ENCODE data around the gene AQP5. TPM values are rescaled to one million over a fixed set of nuclear protein-coding genes. Genes with fewer than 3 reads are reported as not detected.

AQP5 gene
- total and polyA plus RNA-seq, 2 of the 8 experiments (the other 6 are each of a cell fraction or from before 2014, with no cell fraction given) = 2.5 to 3.2 TPM

DNA sequence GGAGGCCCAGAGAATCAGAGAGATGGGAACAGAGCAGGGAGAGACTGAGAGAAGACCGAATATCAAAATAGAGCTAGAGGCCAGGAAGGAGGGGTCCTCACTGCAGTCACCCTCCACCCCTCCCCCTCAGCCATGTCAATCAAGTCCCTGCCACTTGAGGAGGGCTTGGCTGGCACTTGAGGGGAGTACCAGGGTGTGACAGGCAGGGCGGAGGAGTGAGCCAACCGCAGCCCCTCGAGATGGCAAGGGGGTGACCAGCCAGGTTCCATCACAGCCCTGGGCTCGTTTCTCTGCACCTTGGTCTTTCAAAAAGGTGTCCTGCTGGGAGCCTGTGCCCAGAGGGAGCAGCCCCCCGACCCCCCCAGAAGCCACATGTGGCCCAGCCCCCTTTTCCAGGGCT lies 4.2 kb downstream of the AQP5 start:
- Histone ChIP-seq H2AK5ac (ENCODE audit: low read depth, low read length) (no peak overlapping the region; the same call in 1 of the 2 replicates), H3K9me3 (ENCODE audit: insufficient read depth in 2 of 2, low read depth in 1 of 2, low read length in 1 of 2) (no peaks in the 10 kb centered on the region), H3K23me2 (ENCODE audit: low read depth, low read length) (peaks cover 6% of the 10 kb centered on the region; the same call in 1 of the 2 replicates), H3K27me3 (replicated peaks in 1 of 4; ENCODE audit: control insufficient read depth in 3 of 4, extremely low read depth in 1 of 4, insufficient read depth in 3 of 4, low read length in 3 of 4) (peaks cover 4 to 51% (median 31%) of the 10 kb centered on the region in 4 experiments), H2BK15ac (ENCODE audit: low read length) (no peak overlapping the region), H3K23ac (ENCODE audit: insufficient read length) (no peak overlapping the region), H3K27ac (ENCODE audit: low read depth, low read length) (no peak overlapping the region), H4K5ac (ENCODE audit: insufficient read length, low read depth, low read length) (no peak overlapping the region), H3K9ac (replicated peaks in 1 of 4; ENCODE audit: extremely low read depth in 1 of 4, low read depth in 3 of 4, low read length in 3 of 4) (no peak overlapping the region), H2BK12ac (ENCODE audit: low read depth, low read length) (no peak overlapping the region), H4K20me1 (replicated peaks in 1 of 2; ENCODE audit: control insufficient read depth in 1 of 2, insufficient read depth in 2 of 2, low read length in 2 of 2) (no peaks in the 10 kb centered on the region), H3K36me3 (ENCODE audit: control insufficient read depth in 2 of 4, insufficient read depth in 4 of 4, low read length in 3 of 4) (no peaks in the 10 kb centered on the region), H3K4me2 (ENCODE audit: insufficient read depth in 1 of 2, low read depth in 2 of 2, low read length in 2 of 2) (no peak overlapping the region), H2BK5ac (ENCODE audit: low read depth, low read length) (no peak overlapping the region), H3K56ac (replicated peaks; ENCODE audit: insufficient read length, low read depth, low read length) (no peak overlapping the region), H3K14ac (ENCODE audit: insufficient read length) (no peak overlapping the region), H3K79me2 (ENCODE audit: control insufficient read depth in 1 of 2, insufficient read depth in 2 of 2, low read length in 2 of 2) (no peaks in the 10 kb centered on the region), H3K79me1 (ENCODE audit: low read depth, low read length) (no peaks in the 10 kb centered on the region), H2BK20ac (ENCODE audit: low read length) (no peak overlapping the region), H3K18ac (ENCODE audit: extremely low read depth, low read length) (no peak overlapping the region), H2AFZ (ENCODE audit: low read length) (no peak overlapping the region), H3K4ac (replicated peaks; ENCODE audit: insufficient read length, low read depth, low read length) (no peak overlapping the region), H3K4me3 (ENCODE audit: extremely low read depth in 1 of 4, insufficient read depth in 2 of 4, low read depth in 3 of 4, low read length in 4 of 4) (no peak overlapping the region), H2BK120ac (replicated peaks; ENCODE audit: low read depth, low read length) (no peak overlapping the region), H4K8ac (ENCODE audit: extremely low read depth, insufficient read depth, low read length) (no peak overlapping the region), H3K4me1 (replicated peaks in 1 of 4; ENCODE audit: control insufficient read depth in 3 of 4, insufficient read depth in 4 of 4, low read length in 3 of 4) (peaks cover 0 to 12% (median 4%) of the 10 kb centered on the region in 4 experiments; a peak in 6 of 7 replicates), H4K91ac (replicated peaks; ENCODE audit: insufficient read length, low read length) (no peak overlapping the region)
- DNase-seq (ENCODE audit: low read depth in 1 of 2, low spot score in 2 of 2) (no peak), FAIRE-seq (no peak)
- WGBS, 2 experiments (ENCODE audit: extremely low coverage in 1 of 2, insufficient coverage in 1 of 2, insufficient read length in 1 of 2, insufficient replicate concordance in 2 of 2, low coverage in 1 of 2, low lambda C conversion rate in 2 of 2, missing lambda C conversion rate in 1 of 2) = 83% methylated on average over 5 of the region's 6 CpGs; no CpG with 5 or more reads in 1 of the 2 experiments
- ChIA-PET POLR2A (ENCODE audit: partially characterized antibody) (interaction anchor here (1.2 to 2.2 kb wide), 6 partner anchors 11 to 145 kb away, joined by 3 to 8 read pairs (median 4); partner anchors contain the start of genes AQP2 and SMARCD1), CTCF (ENCODE audit: partially characterized antibody) (interaction anchor here (0.6 to 23.0 kb wide), 36 partner anchors 9 to 731 kb away, joined by 3 to 420 read pairs (median 13); partner anchors contain the start of genes AQP2, ASIC1, COX14 and RACGAP1)
- TF ChIP-seq E2F6 (IDR thresholded peaks at IDR 0.05) (no peak), KDM1A (IDR thresholded peaks at IDR 0.05; ENCODE audit: borderline replicate concordance, low read length) (no peak), ATF2 (IDR thresholded peaks at IDR 0.05; ENCODE audit: low read length) (no peak), SIRT6 (IDR thresholded peaks at IDR 0.05; ENCODE audit: low read length) (no peak), USF2 (IDR thresholded peaks at IDR 0.05; ENCODE audit: low read length) (no peak), PHF8 (conservative IDR thresholded peaks at IDR 0.05; ENCODE audit: low read depth, low read length) (no peak), FOSL1 (IDR thresholded peaks at IDR 0.05; ENCODE audit: insufficient read depth, low read depth, low read length) (no peak), KDM5A (IDR thresholded peaks at IDR 0.05; ENCODE audit: low read length) (no peak), TBP (IDR thresholded peaks at IDR 0.05; ENCODE audit: low read depth, low read length) (no peak), MAFK (IDR thresholded peaks at IDR 0.05; ENCODE audit: low read depth, low read length) (no peak)

Data from H1 (cell line).